Activated CD4-positive, alpha-beta memory T cell treated with anti-CD3 and anti-CD28 coated beads for 36 hours (primary cell): ENCODE data around the gene SLC6A6. TPM values are rescaled to one million over a fixed set of nuclear protein-coding genes. Genes with fewer than 3 reads are reported as not detected.
"Not testable (repeated sequence)": the region's sequence is repeated elsewhere in the genome, so short reads cannot be mapped to it uniquely, and the experiment has no call there.

Source experiments
- CTCF ChIA-PET: fragments of 350-600 bp; sonication (Branson Sonifier 250); formaldehyde crosslinking; loops from one replicate; lab custom pipeline; 2021; ENCODE audit warnings: antibody characterized with exemption, inconsistent platforms; lab: Charles Lee
- POLR2A ChIA-PET: fragments of 350-600 bp; sonication (Branson Sonifier 250); formaldehyde crosslinking; loops from one replicate; lab custom pipeline; 2021; ENCODE audit warnings: antibody characterized with exemption; lab: Charles Lee
- DNase-seq: peaks from one replicate; pipeline ENCODE4 v3.0.0-alpha.2; 2020
- H3K27ac Mint-ChIP-seq: one replicate; pipeline ENCODE4 v1.8.0; 2021; ENCODE audit warnings: mixed read lengths
- H3K27me3 Mint-ChIP-seq: one replicate; pipeline ENCODE4 v1.8.0; 2021; ENCODE audit warnings: mixed read lengths
- H3K36me3 Mint-ChIP-seq: one replicate; pipeline ENCODE4 v1.8.0; 2021; ENCODE audit warnings: mixed read lengths
- H3K4me1 Mint-ChIP-seq: one replicate; pipeline ENCODE4 v1.8.0; 2021; ENCODE audit warnings: low read depth, mixed read lengths
- H3K4me3 Mint-ChIP-seq: one replicate; pipeline ENCODE4 v1.8.0; 2021; ENCODE audit warnings: mild to moderate bottlenecking, mixed read lengths
- H3K9me3 Mint-ChIP-seq: one replicate; pipeline ENCODE4 v1.8.0; 2021; ENCODE audit warnings: mixed read lengths
- intact Hi-C: fragments of 100-400 bp; cut with micrococcal nuclease; formaldehyde crosslinking; loops from one replicate; pipeline ENCODE4 v1.15.1; 2023
- total RNA-seq, 2 experiments: library from RNA; stranded (reverse); gene quantifications; one replicate each; pipeline ENCODE4 v1.2.3, GENCODE V29; 2021

SLC6A6 gene
- total RNA-seq, 2 experiments from 2014 or later, result 44.0 to 45.1 TPM

DNA sequence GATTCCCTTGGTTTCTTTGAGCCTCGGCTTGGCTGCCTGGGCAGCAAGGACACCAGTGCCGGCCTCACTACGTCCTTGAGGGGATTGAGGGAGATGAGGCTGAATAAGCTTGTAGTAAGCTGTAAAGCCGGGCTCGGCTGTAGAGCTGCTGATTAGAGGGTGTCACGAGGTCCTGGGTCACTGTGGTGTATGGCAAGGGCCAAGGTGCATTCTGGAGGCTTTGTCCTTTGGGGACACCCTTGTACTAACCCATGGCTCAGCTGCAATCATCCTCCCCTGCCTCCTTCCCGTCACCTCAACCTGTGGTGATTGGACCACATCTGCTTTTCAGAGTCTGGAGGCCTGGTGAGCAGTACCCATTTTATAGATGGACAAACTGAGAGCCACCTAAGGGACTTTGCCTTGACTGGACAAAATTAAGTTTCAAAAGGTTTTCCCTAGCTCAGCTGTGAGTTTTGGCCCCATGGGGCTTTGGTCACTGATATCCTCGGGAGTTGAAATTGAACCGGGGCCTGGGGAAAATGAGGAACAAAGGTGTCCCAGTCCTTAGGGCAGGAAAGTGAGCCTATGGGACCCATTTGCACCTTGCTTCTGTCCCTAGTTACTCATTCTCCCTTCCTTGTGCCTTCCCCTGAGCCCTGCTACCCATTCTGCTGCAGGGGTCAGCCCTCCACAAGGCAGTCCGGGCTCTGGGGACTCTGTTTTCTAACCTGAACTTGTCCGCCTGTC lies 2.4 kb downstream of the SLC6A6 start:
- peaks cover 41% of the 10 kb centered on the region for H3K4me1 Mint-ChIP-seq
- POLR2A ChIA-PET, result interaction anchor here (1.0 to 3.3 kb wide), 3 partner anchors 21 to 53 kb away, joined by 3 to 50 read pairs (median 6); no protein-coding TSS in a partner anchor

DNA sequence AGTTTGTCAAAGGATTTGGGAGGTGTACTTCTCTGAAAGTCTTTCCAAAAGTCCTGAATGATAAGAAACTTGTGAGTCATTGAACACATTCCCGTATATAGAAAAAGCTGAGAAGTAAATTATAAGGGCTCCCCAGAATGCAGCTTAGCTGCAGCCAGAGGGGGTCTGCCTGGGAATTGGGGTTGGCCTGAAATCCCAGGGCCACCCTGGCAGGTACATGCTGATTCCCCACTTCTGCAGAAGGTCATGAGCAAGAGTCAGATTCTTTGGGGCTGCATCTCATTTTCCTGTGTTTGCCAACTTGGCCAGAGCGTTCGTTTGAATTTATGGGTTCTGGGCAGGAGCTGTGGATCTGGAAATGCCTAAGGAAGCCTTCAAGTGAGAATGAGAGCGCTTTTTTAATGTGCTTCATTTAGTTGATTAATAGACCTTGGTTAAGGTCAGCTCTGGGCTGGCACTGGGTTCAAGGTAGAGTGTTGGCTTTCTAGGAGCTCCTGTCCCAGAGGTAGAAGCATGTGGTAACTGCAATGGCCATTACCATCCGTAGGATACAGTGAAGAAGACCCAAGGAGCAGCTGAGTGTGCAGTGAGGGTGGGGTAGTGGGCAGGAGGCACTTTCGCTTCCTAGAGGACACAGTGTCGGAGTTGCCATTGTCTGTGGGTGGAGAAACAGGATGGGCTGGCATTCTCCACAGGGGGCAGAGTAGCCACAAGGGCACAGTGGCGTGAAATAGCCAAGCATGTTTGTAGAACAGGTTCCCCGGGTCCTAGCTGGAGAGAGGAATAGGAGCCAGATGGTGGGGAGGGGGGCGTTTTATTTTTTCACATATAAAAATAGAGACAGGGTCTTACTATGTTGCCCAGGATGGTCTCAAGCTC lies 3.2 kb downstream of the SLC6A6 start:
- intact Hi-C loops, result no loop called here
- Mint-ChIP-seq H3K4me3 (peak overlapping the region; percentile 16), H3K9me3 (no peaks in the 10 kb centered on the region), H3K4me1 (peaks cover 47% of the 10 kb centered on the region), H3K27me3 (no peaks in the 10 kb centered on the region), H3K36me3 (peaks cover 13% of the 10 kb centered on the region), H3K27ac (no peak overlapping the region)
- CTCF ChIA-PET, result interaction anchor here (0.7 to 1.6 kb wide), 2 partner anchors 27 to 202 kb away, joined by 3 to 6 read pairs; no protein-coding TSS in a partner anchor
- no peak for DNase-seq
- POLR2A ChIA-PET, result interaction anchor here (1.0 to 1.8 kb wide), 2 partner anchors 20 to 52 kb away, joined by 3 to 6 read pairs; no protein-coding TSS in a partner anchor

More for the DNA sequence above, 2.4 kb downstream of the SLC6A6 start:
- no peak overlapping the region for H3K27ac Mint-ChIP-seq
- H3K4me3 Mint-ChIP-seq, result peak overlapping the region; percentile 99
- no peaks in the 10 kb centered on the region for H3K9me3 Mint-ChIP-seq
- intact Hi-C loops, result loop anchor here (5.0 kb wide), 1 partner anchor 543 kb away; the partner anchor contains the start of gene NR2C2
- no peaks in the 10 kb centered on the region for H3K27me3 Mint-ChIP-seq
- CTCF ChIA-PET, result interaction anchor here (0.7 to 1.6 kb wide), 5 partner anchors 28 to 202 kb away, joined by 3 to 6 read pairs (median 4); no protein-coding TSS in a partner anchor
- peaks cover 13% of the 10 kb centered on the region for H3K36me3 Mint-ChIP-seq
- no peak for DNase-seq

DNA sequence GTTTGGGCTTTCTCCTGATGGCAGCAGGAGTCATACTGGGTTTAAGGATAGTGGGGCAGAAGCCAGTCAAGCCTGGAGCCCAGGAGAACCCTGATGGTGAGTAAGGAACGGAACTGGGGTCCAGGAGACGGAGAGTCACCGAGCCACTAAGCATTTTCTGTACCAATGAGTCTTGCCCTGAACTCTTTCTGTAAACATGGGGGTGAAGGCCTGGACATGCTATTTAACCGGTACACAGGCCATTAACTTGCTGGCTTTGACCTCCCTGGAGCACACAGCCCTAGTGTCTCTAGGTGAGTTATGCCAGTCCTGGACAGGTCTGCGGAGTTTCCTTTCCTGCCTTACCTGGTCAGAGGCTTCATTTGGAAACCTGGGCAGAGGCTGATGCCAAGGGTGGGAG lies 3.9 kb downstream of the SLC6A6 start:
- H3K27ac Mint-ChIP-seq, result no peak overlapping the region
- peaks cover 18% of the 10 kb centered on the region for H3K36me3 Mint-ChIP-seq
- no peak overlapping the region for H3K4me3 Mint-ChIP-seq

DNA sequence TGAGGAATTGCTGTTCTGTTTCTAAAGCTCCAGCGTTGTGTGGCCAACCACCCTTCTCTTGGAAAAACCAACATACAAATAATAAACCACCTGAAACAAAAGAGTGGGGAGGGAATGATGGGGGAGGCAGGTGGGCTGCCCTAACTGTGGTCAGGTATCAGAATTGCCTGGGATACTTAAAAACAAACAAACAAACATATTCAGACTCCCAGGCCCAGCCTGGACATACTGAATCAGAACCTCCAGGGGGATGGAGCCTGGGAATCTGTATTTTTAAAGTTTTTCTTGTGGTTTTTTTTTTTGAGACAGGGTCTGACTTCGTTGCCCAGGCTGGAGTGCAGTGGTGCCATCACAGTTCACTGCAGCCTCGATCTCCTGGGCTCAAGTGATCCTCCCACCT lies 4.4 kb downstream of the SLC6A6 start:
- Mint-ChIP-seq H3K4me3 (no peak overlapping the region), H3K4me1 (peaks cover 55% of the 10 kb centered on the region), H3K9me3 (no peaks in the 10 kb centered on the region), H3K27me3 (no peaks in the 10 kb centered on the region), H3K27ac (no peak overlapping the region), H3K36me3 (peaks cover 18% of the 10 kb centered on the region)
- intact Hi-C loops, result no loop called here
- CTCF ChIA-PET, result interaction anchor here (1.6 kb wide), 1 partner anchor 26 kb away, joined by 6 read pairs; no protein-coding TSS in a partner anchor
- POLR2A ChIA-PET, result no interaction called here
- DNase-seq, result no peak

More for the DNA sequence above, 3.9 kb downstream of the SLC6A6 start:
- intact Hi-C loops, result no loop called here
- Mint-ChIP-seq H3K9me3 (no peaks in the 10 kb centered on the region), H3K27me3 (no peaks in the 10 kb centered on the region), H3K4me1 (peaks cover 54% of the 10 kb centered on the region)
- ChIA-PET POLR2A (no interaction called here), CTCF (interaction anchor here (1.6 kb wide), 1 partner anchor 26 kb away, joined by 6 read pairs; no protein-coding TSS in a partner anchor)
- no peak for DNase-seq

DNA sequence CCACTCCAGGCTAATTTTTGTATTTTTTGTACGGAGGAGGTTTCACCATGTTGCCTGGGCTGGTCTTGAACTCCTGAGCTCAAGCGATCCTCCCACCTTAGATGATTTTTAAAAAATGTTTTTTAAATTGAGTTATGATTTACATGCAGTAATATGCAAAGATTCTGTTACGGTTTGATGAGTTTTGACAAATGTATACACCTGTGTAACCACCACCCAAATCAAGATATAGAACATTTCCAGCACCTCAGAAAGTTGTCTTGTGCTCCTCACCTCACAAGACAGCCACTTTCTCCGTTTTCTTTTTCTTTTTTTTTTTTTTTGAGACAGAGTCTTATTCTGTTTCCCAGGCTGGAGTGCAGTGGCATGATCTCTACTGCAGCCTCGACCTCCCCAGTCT lies 4.8 kb downstream of the SLC6A6 start:
- ChIA-PET POLR2A (no interaction called here), CTCF (no interaction called here)
- no peak overlapping the region for H3K27ac Mint-ChIP-seq
- intact Hi-C loops, result no loop called here
- H3K27me3 Mint-ChIP-seq, result no peaks in the 10 kb centered on the region
- H3K9me3 Mint-ChIP-seq, result no peaks in the 10 kb centered on the region
- H3K36me3 Mint-ChIP-seq, result peaks cover 18% of the 10 kb centered on the region
- no peak for DNase-seq
- H3K4me1 Mint-ChIP-seq, result peaks cover 57% of the 10 kb centered on the region
- H3K4me3 Mint-ChIP-seq, result no peak overlapping the region

DNA sequence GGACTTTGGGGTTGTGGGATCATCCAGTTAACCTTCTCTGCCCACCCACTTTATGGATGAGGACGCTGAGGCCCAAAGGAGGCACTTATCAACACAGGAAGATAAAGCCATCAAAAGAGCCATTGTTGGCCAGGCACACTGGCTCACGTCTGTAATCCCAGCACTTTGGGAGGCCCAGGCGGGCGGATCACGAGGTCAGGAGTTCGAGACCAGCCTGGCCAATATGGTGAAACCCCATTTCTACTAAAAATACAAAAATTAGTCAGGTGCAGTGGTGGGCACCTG lies 7.3 kb downstream of the SLC6A6 start:
- CTCF ChIA-PET, H3K4me3 Mint-ChIP-seq, intact Hi-C loops, H3K27me3 Mint-ChIP-seq, POLR2A ChIA-PET, DNase-seq, H3K9me3 Mint-ChIP-seq: not testable (repeated sequence)
- Mint-ChIP-seq H3K27ac (peak overlapping the region; percentile 73), H3K36me3 (peaks cover 12% of the 10 kb centered on the region), H3K4me1 (peaks cover 49% of the 10 kb centered on the region)

DNA sequence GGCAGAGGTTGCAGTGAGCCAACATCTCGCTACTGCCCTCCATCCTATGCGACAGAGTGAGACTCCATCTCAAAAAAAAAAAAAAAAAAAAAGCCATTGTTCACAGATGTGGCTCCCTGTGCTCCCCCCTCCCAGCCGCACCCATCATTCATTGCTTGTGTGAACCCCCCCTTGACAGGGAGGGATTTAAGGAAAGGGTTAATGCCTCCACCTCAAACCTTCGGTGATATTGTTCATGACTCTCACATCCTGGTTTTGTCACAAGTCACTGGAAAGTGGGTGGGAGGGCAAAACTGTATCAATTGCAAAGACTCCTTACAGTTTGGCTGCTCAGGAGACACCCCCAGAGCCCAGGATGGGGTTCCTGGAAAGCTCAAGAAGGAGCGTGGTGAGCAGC lies 7.7 kb downstream of the SLC6A6 start:
- Mint-ChIP-seq H3K4me1 (peaks cover 47% of the 10 kb centered on the region), H3K9me3 (no peaks in the 10 kb centered on the region), H3K27ac (peak overlapping the region; percentile 84), H3K4me3 (no peak overlapping the region), H3K27me3 (no peaks in the 10 kb centered on the region), H3K36me3 (peaks cover 12% of the 10 kb centered on the region)
- intact Hi-C loops, result no loop called here
- no peak for DNase-seq
- ChIA-PET CTCF (no interaction called here), POLR2A (no interaction called here)

DNA sequence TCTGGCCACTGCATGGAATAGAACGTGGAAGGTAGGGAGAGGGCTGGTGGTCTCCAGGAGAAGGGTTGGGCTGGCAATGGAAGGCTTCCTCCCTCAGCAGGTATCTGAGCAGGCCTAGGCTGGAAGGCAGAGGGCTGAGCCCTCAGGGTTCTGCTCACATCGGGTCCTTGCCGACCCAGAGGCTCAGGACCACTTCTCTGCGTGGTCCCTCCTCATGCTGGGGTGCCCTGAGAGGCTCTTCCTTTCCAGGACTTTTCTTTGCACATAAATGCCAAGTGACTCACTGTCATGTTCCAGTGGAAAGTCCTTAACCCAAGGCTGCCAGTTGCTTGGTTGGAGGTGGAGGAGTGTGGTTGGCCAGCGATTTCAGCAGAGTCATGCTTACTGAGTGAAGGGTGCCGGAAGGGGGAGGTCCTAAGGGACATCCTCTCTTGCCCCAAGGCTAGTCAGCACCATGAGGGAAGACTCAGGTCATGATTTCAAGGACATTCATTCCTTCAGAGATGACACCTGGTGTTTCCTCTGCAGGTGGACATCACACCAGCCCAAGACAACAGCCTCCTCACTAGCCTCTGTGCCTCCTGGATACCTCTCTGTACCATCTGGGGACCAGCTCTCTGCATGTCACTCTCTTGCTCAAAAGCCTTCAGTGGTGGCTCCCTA lies 8.2 kb downstream of the SLC6A6 start:
- intact Hi-C loops, result no loop called here
- Mint-ChIP-seq H3K9me3 (no peaks in the 10 kb centered on the region), H3K4me3 (peak overlapping the region; percentile 26), H3K27me3 (no peaks in the 10 kb centered on the region), H3K36me3 (peaks cover 12% of the 10 kb centered on the region), H3K27ac (peak overlapping the region; percentile 84), H3K4me1 (peaks cover 42% of the 10 kb centered on the region)
- CTCF ChIA-PET, result interaction anchor here (0.8 kb wide), 1 partner anchor 20 kb away, joined by 3 read pairs; no protein-coding TSS in a partner anchor
- peak; percentile 71 for DNase-seq
- POLR2A ChIA-PET, result interaction anchor here (1.7 kb wide), 1 partner anchor 8 kb away, joined by 5 read pairs; the partner anchor contains the start of gene SLC6A6

DNA sequence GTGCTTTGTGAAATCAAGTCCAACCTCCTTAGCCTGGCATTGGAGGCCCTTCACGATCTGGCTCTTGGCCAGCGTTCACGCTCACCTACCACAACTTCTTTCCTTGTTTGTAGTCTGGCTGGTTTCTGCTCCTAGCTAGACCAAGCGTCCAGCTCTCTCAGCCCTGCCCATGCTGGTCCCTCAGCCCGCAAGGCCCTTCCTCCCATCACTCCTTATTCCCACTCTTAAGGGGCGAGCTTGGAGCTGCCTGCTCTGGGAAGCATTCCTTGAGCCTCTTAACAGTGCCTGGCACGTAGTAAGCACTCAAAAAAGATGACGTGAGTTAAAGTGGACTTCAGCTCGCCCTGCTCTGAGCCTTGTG lies 8.7 kb downstream of the SLC6A6 start:
- peak overlapping the region; percentile 84 for H3K27ac Mint-ChIP-seq
- no peak for DNase-seq
- POLR2A ChIA-PET, result interaction anchor here (1.1 to 1.7 kb wide), 2 partner anchors 9 to 21 kb away, joined by 3 to 5 read pairs; partner anchors contain the start of gene SLC6A6
- H3K9me3 Mint-ChIP-seq, result no peaks in the 10 kb centered on the region
- CTCF ChIA-PET, result interaction anchor here (0.8 kb wide), 1 partner anchor 19 kb away, joined by 3 read pairs; no protein-coding TSS in a partner anchor
- no peak overlapping the region for H3K4me3 Mint-ChIP-seq
- intact Hi-C loops, result no loop called here
- peaks cover 37% of the 10 kb centered on the region for H3K4me1 Mint-ChIP-seq
- peaks cover 13% of the 10 kb centered on the region for H3K36me3 Mint-ChIP-seq
- H3K27me3 Mint-ChIP-seq, result no peaks in the 10 kb centered on the region

DNA sequence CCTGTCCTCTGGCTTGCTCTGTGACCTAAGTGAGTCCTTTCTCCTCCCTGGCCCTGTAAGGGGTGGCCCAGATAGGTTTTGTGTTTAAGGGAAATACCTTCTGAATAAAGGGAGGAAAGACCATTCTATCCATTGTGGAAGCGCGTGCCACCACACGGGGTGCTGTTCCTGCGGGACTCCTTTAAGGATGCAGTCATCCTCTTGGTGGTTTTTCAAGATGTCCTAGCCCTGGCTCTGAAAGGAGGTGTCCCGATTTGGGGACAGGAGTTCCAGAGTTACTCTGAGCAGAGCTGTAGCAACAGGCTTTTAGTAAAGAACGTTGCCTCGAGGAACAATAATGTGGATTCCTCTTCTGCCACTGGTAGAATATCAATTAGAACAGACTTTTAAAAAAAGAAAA lies 9.6 kb downstream of the SLC6A6 start:
- H3K9me3 Mint-ChIP-seq, result no peaks in the 10 kb centered on the region
- H3K27me3 Mint-ChIP-seq, result no peaks in the 10 kb centered on the region
- DNase-seq, result no peak
- no peak overlapping the region for H3K27ac Mint-ChIP-seq
- H3K4me3 Mint-ChIP-seq, result no peak overlapping the region
- POLR2A ChIA-PET, result interaction anchor here (1.1 to 1.7 kb wide), 2 partner anchors 9 to 20 kb away, joined by 3 to 5 read pairs; partner anchors contain the start of gene SLC6A6
- CTCF ChIA-PET, result no interaction called here
- H3K36me3 Mint-ChIP-seq, result peaks cover 11% of the 10 kb centered on the region
- H3K4me1 Mint-ChIP-seq, result peaks cover 31% of the 10 kb centered on the region
- intact Hi-C loops, result no loop called here

DNA sequence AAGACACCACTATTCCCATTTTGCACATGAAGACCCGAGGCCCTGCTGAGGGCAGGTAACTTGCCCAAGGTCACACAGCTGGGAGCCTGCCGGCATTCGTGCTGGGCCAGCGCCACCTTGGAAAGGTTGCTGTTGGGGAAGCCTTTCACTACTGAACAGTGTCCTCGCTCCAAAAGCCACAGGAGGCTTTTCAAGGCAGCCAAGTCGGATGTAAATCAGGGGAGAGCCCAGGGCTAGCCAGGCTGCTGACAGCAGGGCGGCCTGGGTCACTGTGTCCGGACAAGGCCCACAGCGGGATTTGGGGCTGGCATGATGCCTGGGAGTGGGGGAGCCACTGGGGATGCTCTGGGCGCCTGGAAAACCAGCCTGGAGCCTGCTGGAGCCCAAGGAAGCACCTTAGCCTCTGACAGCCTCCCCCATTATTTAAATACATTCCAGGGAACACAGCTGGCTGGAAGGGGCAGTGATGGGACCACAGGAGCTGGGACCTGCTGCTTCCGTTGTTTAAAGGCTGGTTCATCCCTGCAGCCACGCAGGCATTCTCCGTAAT lies 10.5 kb downstream of the SLC6A6 start:
- Mint-ChIP-seq H3K27ac (no peak overlapping the region), H3K4me1 (peaks cover 28% of the 10 kb centered on the region), H3K9me3 (no peaks in the 10 kb centered on the region), H3K4me3 (no peak overlapping the region), H3K27me3 (no peaks in the 10 kb centered on the region), H3K36me3 (peaks cover 13% of the 10 kb centered on the region)
- ChIA-PET POLR2A (no interaction called here), CTCF (no interaction called here)
- intact Hi-C loops, result no loop called here
- no peak for DNase-seq
